IPS-15b (cell line): ENCODE data around the gene DCAF16.

Experiments used
- H3K27me3 ChIP-seq: one replicate; pipeline ENCODE4 v1.6.1; 2013; ENCODE audit warnings: low read length; ENCODE audit not compliant: control insufficient read depth, insufficient read depth
- H3K36me3 ChIP-seq: one replicate; pipeline ENCODE4 v1.6.1; 2013; ENCODE audit warnings: low read length; ENCODE audit not compliant: control insufficient read depth, insufficient read depth
- H3K4me1 ChIP-seq: one replicate; pipeline ENCODE4 v1.6.1; 2013; ENCODE audit warnings: mild to moderate bottlenecking, low read length; ENCODE audit not compliant: control insufficient read depth, insufficient read depth
- H3K4me3 ChIP-seq: one replicate; pipeline ENCODE4 v1.5.1; 2013; ENCODE audit warnings: low read depth, low read length
- H3K9ac ChIP-seq: one replicate; pipeline ENCODE4 v1.6.1; 2013; ENCODE audit warnings: low read depth, mild to moderate bottlenecking, low read length
- H3K9me3 ChIP-seq: one replicate; pipeline ENCODE4 v1.6.1; 2013; ENCODE audit warnings: mild to moderate bottlenecking, low read length; ENCODE audit not compliant: control insufficient read depth, insufficient read depth

DCAF16 gene

GRCh38 chr4:17761062-17761461 is 49.5 kb downstream of the DCAF16 start:
- H3K36me3 ChIP-seq: no peaks in the 10 kb centered on the region
- no peak overlapping the region for H3K4me3 ChIP-seq
- H3K9ac ChIP-seq: no peak overlapping the region
- no peaks in the 10 kb centered on the region for H3K9me3 ChIP-seq
- no peaks in the 10 kb centered on the region for H3K27me3 ChIP-seq
- peaks cover 6% of the 10 kb centered on the region for H3K4me1 ChIP-seq

- H3K27me3 ChIP-seq: no peaks in the 10 kb centered on the region
- no peaks in the 10 kb centered on the region for H3K36me3 ChIP-seq
- peaks cover 6% of the 10 kb centered on the region for H3K4me1 ChIP-seq
- H3K9ac ChIP-seq: no peak overlapping the region
- no peak overlapping the region for H3K4me3 ChIP-seq
- H3K9me3 ChIP-seq: no peaks in the 10 kb centered on the region
These were observed 49.9 kb downstream of the DCAF16 start for GRCh38 chr4:17760626-17761025.

DNA sequence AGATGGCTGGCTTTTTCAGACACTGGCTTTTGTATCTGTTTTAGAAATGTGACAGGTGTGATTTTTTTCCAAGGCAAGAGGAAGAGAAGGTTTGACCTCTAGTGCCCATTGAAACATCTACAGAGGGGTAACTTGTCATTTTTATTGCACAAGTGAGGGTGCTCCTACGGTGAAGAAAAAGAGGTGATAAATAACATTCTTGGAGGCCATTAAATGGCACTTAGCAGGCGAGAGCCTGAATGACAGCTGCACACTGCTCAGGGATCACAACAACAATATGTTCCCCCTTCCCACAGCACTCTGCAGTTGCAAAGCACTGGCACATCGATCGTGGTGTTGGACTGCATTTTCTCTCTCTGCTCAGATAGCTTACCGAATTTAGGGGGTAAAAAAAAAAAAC is 52.1 kb downstream of the DCAF16 start:
- peaks cover 6% of the 10 kb centered on the region for H3K4me1 ChIP-seq
- no peaks in the 10 kb centered on the region for H3K9me3 ChIP-seq
- H3K36me3 ChIP-seq: no peaks in the 10 kb centered on the region
- no peaks in the 10 kb centered on the region for H3K27me3 ChIP-seq
- H3K4me3 ChIP-seq: no peak overlapping the region
- no peak overlapping the region for H3K9ac ChIP-seq

DNA sequence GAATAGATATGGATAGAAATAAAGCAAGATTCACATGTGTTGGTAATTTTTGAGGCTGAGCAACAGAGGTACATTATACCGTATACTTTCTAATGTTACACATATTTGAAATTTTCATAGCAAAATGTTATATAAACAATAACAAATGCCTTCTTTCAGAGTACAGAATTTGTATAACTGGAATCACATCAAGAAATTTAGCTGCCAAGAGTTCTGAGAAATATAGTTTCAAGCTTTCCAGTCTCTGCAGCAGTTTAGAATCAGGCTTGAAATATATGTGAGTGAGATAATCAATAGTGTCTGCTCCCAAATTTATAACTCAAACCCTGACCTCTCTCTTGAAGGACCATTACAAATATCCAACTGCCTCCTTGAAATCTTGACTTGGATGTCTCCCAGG is 52.9 kb downstream of the DCAF16 start:
- Histone ChIP-seq H3K4me1 (peaks cover 6% of the 10 kb centered on the region), H3K9me3 (no peaks in the 10 kb centered on the region), H3K27me3 (no peaks in the 10 kb centered on the region), H3K9ac (no peak overlapping the region), H3K4me3 (no peak overlapping the region), H3K36me3 (no peaks in the 10 kb centered on the region)

GRCh38 chr4:17753646-17754045 is 56.9 kb downstream of the DCAF16 start:
- Histone ChIP-seq H3K9ac (no peak overlapping the region), H3K27me3 (no peaks in the 10 kb centered on the region), H3K36me3 (no peaks in the 10 kb centered on the region), H3K4me3 (no peak overlapping the region), H3K9me3 (no peaks in the 10 kb centered on the region), H3K4me1 (no peaks in the 10 kb centered on the region)
